Muscle of leg (tissue), 11 donors: ENCODE results near the gene GATB. TPM values are rescaled to one million over a fixed set of nuclear protein-coding genes. Genes with fewer than 3 reads are reported as not detected.
A peak's percentile ranks its signal among the peaks of the same experiment; 100 is the strongest.

ENCODE experiments used
- DNase-seq: peaks from one replicate; pipeline ENCODE4 v3.0.0; 2013
- H3K27ac ChIP-seq: one replicate; pipeline ENCODE4 v1.5.1; 2013; ENCODE audit warnings: mild to moderate bottlenecking, low read length, control low read depth
- H3K27me3 ChIP-seq: one replicate; pipeline ENCODE4 v1.6.1; 2013; ENCODE audit warnings: low read length; ENCODE audit not compliant: control insufficient read depth, insufficient read depth
- H3K36me3 ChIP-seq: one replicate; pipeline ENCODE4 v1.6.1; 2013; ENCODE audit warnings: low read length; ENCODE audit not compliant: control insufficient read depth, insufficient read depth
- H3K4me1 ChIP-seq: one replicate; pipeline ENCODE4 v1.6.1; 2013; ENCODE audit warnings: low read length; ENCODE audit not compliant: control insufficient read depth, insufficient read depth
- H3K4me3 ChIP-seq: one replicate; pipeline ENCODE4 v1.5.1; 2013; ENCODE audit warnings: low read length, control low read depth
- H3K9me3 ChIP-seq: replicated peaks from 2 replicates; pipeline ENCODE4 v1.6.1; 2013; ENCODE audit warnings: low read depth, low read length; ENCODE audit not compliant: control insufficient read depth
- WGBS: methylation state at CpG from one replicate; pipeline ENCODE4 v1.1.5; 2013; ENCODE audit warnings: missing lambda C conversion rate; ENCODE audit not compliant: insufficient coverage; 5-methylcytosine and 5-hydroxymethylcytosine counted together
- polyA plus RNA-seq, 8 donors: library from polyadenylated mRNA; unstranded; fragments of 120-200 nt; gene quantifications; one replicate each; pipeline versions ENCODE4 v1.2.1 to v1.2.3, GENCODE V29; 2013; ENCODE audit warnings: inconsistent platforms in 1 of 8, low replicate concordance in 1 of 8; ENCODE audit not compliant: insufficient read length in 8 of 8, insufficient read depth in 1 of 8
- total RNA-seq: library from RNA; stranded (reverse); fragments of 120-200 nt; gene quantifications from one replicate; pipeline ENCODE4 v1.2.4, GENCODE V29; 2013

GATB gene
- total and polyA plus RNA-seq, 9 donors: 15.4 to 23.9 (median 20.2) TPM

DNA sequence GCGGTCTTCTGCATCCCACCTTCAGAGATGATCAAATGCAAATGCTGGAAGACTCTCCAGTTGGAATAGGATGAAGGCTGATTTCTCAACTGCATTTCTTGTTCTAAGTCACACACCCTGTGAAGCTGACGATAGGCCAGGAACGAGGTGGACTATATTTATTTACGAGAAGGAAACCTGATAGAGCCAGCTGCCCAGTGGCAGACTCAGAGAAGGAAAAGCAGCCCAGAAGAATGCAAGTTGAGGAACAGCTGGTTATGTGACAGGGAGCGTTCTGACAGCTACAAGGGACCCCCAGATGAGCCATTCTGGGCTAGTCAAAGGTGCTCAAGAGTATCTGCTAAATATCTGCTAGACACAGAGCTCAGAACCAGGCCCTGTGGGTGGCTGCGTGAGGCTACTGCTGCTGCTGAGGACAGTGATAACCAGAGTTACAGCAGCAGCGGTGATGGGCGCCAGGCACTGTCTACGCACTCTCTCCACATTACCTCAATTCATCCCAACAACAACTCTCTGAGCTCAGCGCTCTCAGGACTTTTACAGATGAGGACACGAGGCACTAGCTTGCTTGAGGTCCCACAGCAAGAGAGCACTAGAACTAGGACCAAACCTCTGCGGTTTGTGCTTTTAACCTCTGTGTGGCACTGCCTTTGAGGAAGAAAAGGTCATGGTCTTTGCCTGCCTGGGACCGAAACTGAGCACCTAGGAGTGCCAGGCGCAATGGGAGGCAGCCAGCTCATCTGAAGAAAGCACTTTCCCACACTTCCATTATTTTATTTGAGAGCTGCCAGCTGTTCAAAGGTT is 69.0 kb downstream of the GATB start:
- peak; percentile 73 for DNase-seq
- no peaks in the 10 kb centered on the region for H3K27me3 ChIP-seq
- H3K36me3 ChIP-seq: peaks cover 5% of the 10 kb centered on the region
- H3K9me3 ChIP-seq: no peaks in the 10 kb centered on the region
- H3K27ac ChIP-seq: peak overlapping the region; percentile 71
- H3K4me3 ChIP-seq: no peak overlapping the region
- 63% methylated on average over 7 of the region's 14 CpGs for WGBS
- H3K4me1 ChIP-seq: peaks cover 70% of the 10 kb centered on the region

DNA sequence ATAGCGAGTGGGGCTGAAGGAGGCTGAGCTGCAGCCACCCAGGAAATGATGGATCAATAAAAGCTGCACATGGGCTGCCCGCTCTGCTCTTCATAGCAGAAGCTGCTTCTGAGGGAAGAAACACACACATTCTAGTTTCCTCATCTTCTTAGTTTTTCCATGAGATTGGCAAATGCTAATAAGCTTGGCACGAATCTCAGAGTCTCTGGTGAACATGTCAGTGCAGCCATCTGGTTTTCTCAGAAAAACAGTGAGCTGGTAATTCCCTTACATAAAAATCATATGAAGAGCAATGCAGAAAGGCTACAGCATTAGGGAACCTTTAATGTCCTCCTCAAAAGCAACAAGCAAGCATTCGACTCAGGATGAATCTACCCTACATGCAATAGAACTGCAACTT is 69.9 kb downstream of the GATB start:
- Histone ChIP-seq H3K27me3 (no peaks in the 10 kb centered on the region), H3K9me3 (no peaks in the 10 kb centered on the region), H3K36me3 (peaks cover 5% of the 10 kb centered on the region), H3K27ac (peak overlapping the region; percentile 65), H3K4me3 (no peak overlapping the region), H3K4me1 (peaks cover 72% of the 10 kb centered on the region)
- WGBS: 23% methylated on average over 3 of the region's 4 CpGs
- peak; percentile 90 for DNase-seq

GRCh38 chr4:151690164-151690870 is 70.5 kb downstream of the GATB start:
- WGBS: 0% methylated on average over 1 of the region's 4 CpGs
- DNase-seq: peak; percentile 81
- Histone ChIP-seq H3K27me3 (no peaks in the 10 kb centered on the region), H3K9me3 (no peaks in the 10 kb centered on the region), H3K4me3 (no peak overlapping the region), H3K4me1 (peaks cover 71% of the 10 kb centered on the region), H3K27ac (peak overlapping the region; percentile 65), H3K36me3 (peaks cover 5% of the 10 kb centered on the region)

DNA sequence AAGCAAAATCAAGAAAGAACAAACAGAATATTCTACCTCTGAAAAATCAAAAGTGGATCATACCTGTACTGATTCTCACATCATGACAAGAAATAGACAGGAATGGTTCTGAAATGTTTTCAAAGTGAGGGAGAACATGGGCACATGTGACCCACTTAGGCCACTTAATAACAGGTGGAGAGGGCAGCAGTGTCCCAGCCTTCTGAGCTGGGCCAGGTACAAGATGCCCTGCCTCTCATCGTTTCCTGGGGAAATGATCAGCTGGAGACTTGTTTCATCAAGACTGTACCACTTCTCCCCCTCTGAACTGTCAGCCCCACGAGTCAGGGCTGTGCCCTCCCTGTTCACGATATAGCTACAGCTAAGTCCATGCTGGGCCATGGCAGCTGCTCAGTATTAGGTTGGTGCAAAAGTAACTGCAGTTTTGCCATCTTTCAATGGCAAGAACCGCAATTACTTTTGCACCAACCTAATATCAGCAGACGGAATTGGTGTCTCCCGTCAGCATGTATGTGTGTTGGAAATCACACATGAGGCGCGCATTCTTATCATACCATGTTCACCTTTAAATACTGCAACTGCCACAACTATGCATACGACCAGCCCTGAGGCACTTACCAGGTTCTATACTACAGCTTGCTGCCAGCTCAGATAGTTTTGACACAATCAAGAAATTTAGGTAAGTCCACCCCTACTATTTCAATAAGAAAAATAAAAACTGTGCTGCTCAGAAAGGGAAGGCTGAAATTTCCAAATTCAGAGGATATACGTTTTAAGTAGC is 71.4 kb downstream of the GATB start:
- H3K27ac ChIP-seq: no peak overlapping the region
- H3K4me1 ChIP-seq: peaks cover 67% of the 10 kb centered on the region
- 73% methylated on average over 2 of the region's 10 CpGs for WGBS
- H3K9me3 ChIP-seq: no peaks in the 10 kb centered on the region
- H3K27me3 ChIP-seq: no peaks in the 10 kb centered on the region
- H3K4me3 ChIP-seq: no peak overlapping the region
- peaks cover 5% of the 10 kb centered on the region for H3K36me3 ChIP-seq
- DNase-seq: no peak

DNA sequence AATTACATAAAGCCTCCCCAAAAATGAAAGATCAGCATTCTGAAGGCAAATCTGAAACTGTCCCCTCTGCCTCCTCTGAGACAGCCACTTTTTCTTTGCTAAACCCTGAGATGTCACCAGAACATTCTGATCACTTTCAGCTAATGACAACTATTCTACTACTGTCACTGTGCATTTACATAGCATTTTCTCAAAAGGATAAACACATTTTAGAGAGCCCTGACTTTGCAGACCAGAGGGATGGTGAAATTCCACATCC is 72.1 kb downstream of the GATB start:
- peaks cover 5% of the 10 kb centered on the region for H3K36me3 ChIP-seq
- H3K27ac ChIP-seq: no peak overlapping the region

GRCh38 chr4:151688003-151688784 is 72.6 kb downstream of the GATB start:
- peaks cover 60% of the 10 kb centered on the region for H3K4me1 ChIP-seq
- no peaks in the 10 kb centered on the region for H3K9me3 ChIP-seq
- H3K27ac ChIP-seq: no peak overlapping the region
- peaks cover 5% of the 10 kb centered on the region for H3K36me3 ChIP-seq
- H3K4me3 ChIP-seq: no peak overlapping the region
- H3K27me3 ChIP-seq: no peaks in the 10 kb centered on the region
- 62% methylated on average over 13 of the region's 14 CpGs for WGBS
- no peak for DNase-seq

More for the DNA sequence above, 72.1 kb downstream of the GATB start:
- Histone ChIP-seq H3K4me1 (peaks cover 65% of the 10 kb centered on the region), H3K4me3 (no peak overlapping the region), H3K27me3 (no peaks in the 10 kb centered on the region), H3K9me3 (no peaks in the 10 kb centered on the region)
- no peak for DNase-seq

DNA sequence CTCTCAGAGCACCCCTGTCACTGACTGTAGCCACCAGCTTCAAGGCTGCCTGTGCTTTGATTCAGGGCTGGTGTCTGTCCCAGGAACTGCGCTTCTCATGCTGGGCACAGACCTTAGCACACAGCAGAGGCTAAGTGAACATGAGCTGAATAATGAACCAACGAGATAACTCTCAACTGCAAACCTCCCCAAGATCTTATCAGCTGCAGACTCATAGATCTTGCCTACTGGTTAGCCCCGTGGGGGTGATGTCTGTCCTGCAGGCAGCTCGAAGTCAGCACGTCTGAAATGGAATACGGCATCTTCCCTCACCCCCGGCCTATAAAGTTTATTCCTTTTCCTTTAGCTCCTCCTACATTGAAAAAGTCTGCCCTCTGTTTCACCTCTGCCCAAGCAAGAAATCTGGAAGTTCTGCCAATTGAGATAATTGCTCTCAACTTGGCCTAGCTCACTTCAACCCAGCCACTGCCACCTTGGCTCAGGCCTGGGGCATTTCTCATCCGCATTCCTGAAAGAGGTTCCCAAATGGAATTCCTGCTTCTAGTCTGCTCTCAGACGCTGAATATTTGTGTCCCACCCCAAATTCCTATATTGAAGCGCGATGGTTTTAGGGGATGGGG is 73.7 kb downstream of the GATB start:
- WGBS: 71% methylated on average over 5 of the region's 11 CpGs
- Histone ChIP-seq H3K4me3 (no peak overlapping the region), H3K4me1 (peaks cover 49% of the 10 kb centered on the region), H3K27me3 (no peaks in the 10 kb centered on the region), H3K36me3 (peaks cover 10% of the 10 kb centered on the region), H3K27ac (no peak overlapping the region), H3K9me3 (no peaks in the 10 kb centered on the region)
- no peak for DNase-seq

GRCh38 chr4:151685303-151685702 is 75.5 kb downstream of the GATB start:
- Histone ChIP-seq H3K4me1 (peaks cover 31% of the 10 kb centered on the region), H3K27ac (no peak overlapping the region), H3K27me3 (no peaks in the 10 kb centered on the region), H3K9me3 (no peaks in the 10 kb centered on the region), H3K36me3 (peaks cover 14% of the 10 kb centered on the region), H3K4me3 (no peak overlapping the region)
- WGBS: 69% methylated on average over 4 of the region's 5 CpGs
- DNase-seq: no peak

DNA sequence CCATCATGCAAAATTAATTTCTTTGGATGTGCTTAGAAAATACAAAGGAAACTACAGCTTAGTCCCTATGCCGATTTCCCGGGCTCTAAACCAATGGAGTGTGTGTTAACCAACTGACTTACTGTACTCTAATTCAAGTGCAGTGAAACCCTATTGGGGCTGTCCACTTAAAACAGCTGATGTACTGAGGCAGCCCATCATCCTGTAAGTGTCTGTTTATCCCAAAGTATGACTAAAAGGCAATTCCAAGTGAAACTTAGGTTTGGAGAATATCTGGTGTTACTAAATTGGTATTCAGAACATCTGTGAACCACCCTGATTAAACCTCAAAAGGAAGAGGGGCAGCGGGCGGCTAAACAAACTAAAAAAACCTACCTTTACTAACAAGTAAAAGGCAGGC is 79.7 kb downstream of the GATB start:
- Histone ChIP-seq H3K9me3 (no peaks in the 10 kb centered on the region), H3K4me1 (peaks cover 16% of the 10 kb centered on the region), H3K4me3 (no peak overlapping the region), H3K27me3 (no peaks in the 10 kb centered on the region), H3K36me3 (peaks cover 15% of the 10 kb centered on the region), H3K27ac (no peak overlapping the region)
- no peak for DNase-seq
- no CpG with 5 or more reads among the region's 4 CpGs for WGBS
